Lower leg skin (tissue), 3 donors: Measurements from ENCODE around the gene DRD2.

Source experiments
- POLR2A ChIP-seq, 2 donors: fragments of 450-650 bp; IDR thresholded peaks; one replicate each; pipeline ENCODE4 v1.6.1; 2016 to 2017; ENCODE audit warnings: antibody characterized with exemption in 2 of 2, mild to moderate bottlenecking in 1 of 2, moderate library complexity in 1 of 2
- TF ChIP-seq, protein P1 (sequence below), 3 donors: fragments of 450-650 bp; IDR thresholded peaks; one replicate each; pipeline ENCODE4 v1.5.1; 2016; ENCODE audit warnings: antibody characterized with exemption in 3 of 3, mild to moderate bottlenecking in 3 of 3, moderate library complexity in 2 of 3

DNA sequence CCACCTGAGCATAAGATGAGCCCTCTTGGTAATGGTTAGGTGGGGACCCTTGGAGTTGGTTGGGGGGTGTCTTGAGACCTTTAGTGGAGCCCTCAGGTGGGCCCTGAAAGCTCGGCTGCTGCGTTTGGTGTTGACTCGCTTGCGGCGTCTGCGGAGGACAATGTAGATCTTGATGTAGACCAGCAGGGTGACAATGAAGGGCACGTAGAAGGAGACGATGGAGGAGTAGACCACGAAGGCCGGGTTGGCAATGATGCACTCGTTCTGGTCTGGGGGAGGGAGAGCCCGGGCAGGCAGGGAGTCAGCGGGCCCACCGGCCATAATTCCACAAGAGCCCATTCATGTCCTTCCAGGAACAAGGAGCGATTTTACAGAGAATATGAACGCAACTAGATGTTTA, 59.9 kb downstream of the DRD2 start:
- TF ChIP-seq, protein P1, sequence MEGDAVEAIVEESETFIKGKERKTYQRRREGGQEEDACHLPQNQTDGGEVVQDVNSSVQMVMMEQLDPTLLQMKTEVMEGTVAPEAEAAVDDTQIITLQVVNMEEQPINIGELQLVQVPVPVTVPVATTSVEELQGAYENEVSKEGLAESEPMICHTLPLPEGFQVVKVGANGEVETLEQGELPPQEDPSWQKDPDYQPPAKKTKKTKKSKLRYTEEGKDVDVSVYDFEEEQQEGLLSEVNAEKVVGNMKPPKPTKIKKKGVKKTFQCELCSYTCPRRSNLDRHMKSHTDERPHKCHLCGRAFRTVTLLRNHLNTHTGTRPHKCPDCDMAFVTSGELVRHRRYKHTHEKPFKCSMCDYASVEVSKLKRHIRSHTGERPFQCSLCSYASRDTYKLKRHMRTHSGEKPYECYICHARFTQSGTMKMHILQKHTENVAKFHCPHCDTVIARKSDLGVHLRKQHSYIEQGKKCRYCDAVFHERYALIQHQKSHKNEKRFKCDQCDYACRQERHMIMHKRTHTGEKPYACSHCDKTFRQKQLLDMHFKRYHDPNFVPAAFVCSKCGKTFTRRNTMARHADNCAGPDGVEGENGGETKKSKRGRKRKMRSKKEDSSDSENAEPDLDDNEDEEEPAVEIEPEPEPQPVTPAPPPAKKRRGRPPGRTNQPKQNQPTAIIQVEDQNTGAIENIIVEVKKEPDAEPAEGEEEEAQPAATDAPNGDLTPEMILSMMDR (IDR thresholded peaks at IDR 0.05) = no peak
- no peak for TF ChIP-seq POLR2A (IDR thresholded peaks at IDR 0.05)
